GM10266 (cell line): ENCODE data around the gene NUP210.

Source experiments
- DNase-seq: peaks from one replicate; pipeline ENCODE4 v3.0.0; 2012; ENCODE audit errors: extremely low spot score
- CTCF ChIP-seq: IDR thresholded peaks from 2 replicates; pipeline ENCODE4 v1.5.1; 2012; ENCODE audit warnings: mild to moderate bottlenecking, low read depth; ENCODE audit not compliant: control insufficient read depth, insufficient read depth; ENCODE audit errors: missing control alignments

Gene NUP210

GRCh38 chr3:13461169-13462124, 41.3 kb upstream of the NUP210 start:
- TF ChIP-seq CTCF = peak; percentile 86
- peak; percentile 72 for DNase-seq

GRCh38 chr3:13460341-13460736, 40.2 kb upstream of the NUP210 start:
- no peak for TF ChIP-seq CTCF
- no peak for DNase-seq

- no peak for TF ChIP-seq CTCF
- no peak for DNase-seq
Measured at GRCh38 chr3:13459605-13460340, 39.7 kb upstream of the NUP210 start.

GRCh38 chr3:13457593-13457992, 37.5 kb upstream of the NUP210 start:
- no peak for TF ChIP-seq CTCF
- no peak for DNase-seq

GRCh38 chr3:13455644-13456043, 35.5 kb upstream of the NUP210 start:
- TF ChIP-seq CTCF = no peak
- DNase-seq = no peak

GRCh38 chr3:13452490-13453335, 32.6 kb upstream of the NUP210 start:
- peak; percentile 51 for DNase-seq
- TF ChIP-seq CTCF = peak; percentile 76
